SK-N-SH treated with all-trans-retinoic acid at 6 μM for 48 hours (cell line): ENCODE data around the gene TRABD2B.

Experiments
- ATAC-seq: fragments of 200-7000 bp; cut with Tn5 transposase; 3 replicates; pipeline ENCODE4 v1.9.1; 2020; ENCODE audit warnings: mild to moderate bottlenecking, moderate library complexity
- ARNTL ChIP-seq: fragments of 450-650 bp; formaldehyde crosslinking; IDR thresholded peaks from 2 replicates; pipeline ENCODE4 v1.5.0; 2020; ENCODE audit warnings: low read depth, mild to moderate bottlenecking, moderate library complexity, borderline replicate concordance
- BACH2 ChIP-seq: fragments of 250-450 bp; sonication (Bioruptor Pico); IDR thresholded peaks from 2 replicates; pipeline ENCODE4 v1.9.0; 2021; ENCODE audit warnings: mild to moderate bottlenecking, borderline replicate concordance
- CSDC2 ChIP-seq: fragments of 250-450 bp; sonication (Bioruptor Pico); IDR thresholded peaks from 2 replicates; pipeline ENCODE4 v1.5.0; 2020; ENCODE audit warnings: mild to moderate bottlenecking, moderate library complexity
- ESRRG ChIP-seq: fragments of 250-450 bp; sonication (Bioruptor Pico); IDR thresholded peaks from 2 replicates; pipeline ENCODE4 v1.6.1; 2021; ENCODE audit warnings: mild to moderate bottlenecking
- GLIS3 ChIP-seq: fragments of 250-450 bp; sonication (Bioruptor Pico); IDR thresholded peaks from 2 replicates; pipeline ENCODE4 v1.5.0; 2020; ENCODE audit warnings: mild to moderate bottlenecking, moderate library complexity
- ISL1 ChIP-seq: fragments of 250-450 bp; sonication (Bioruptor Pico); IDR thresholded peaks from 2 replicates; pipeline ENCODE4 v2.1.2; 2022; ENCODE audit warnings: mild to moderate bottlenecking, moderate library complexity
- PATZ1 ChIP-seq: fragments of 250-450 bp; sonication (Bioruptor Pico); IDR thresholded peaks from 2 replicates; pipeline ENCODE4 v1.8.0; 2020; ENCODE audit warnings: mild to moderate bottlenecking, moderate library complexity, borderline replicate concordance
- SNAI2 ChIP-seq: fragments of 250-450 bp; sonication (Bioruptor Pico); IDR thresholded peaks from 2 replicates; pipeline ENCODE4 v1.5.0; 2020; ENCODE audit warnings: mild to moderate bottlenecking, moderate library complexity
- TCF4 ChIP-seq: fragments of 250-450 bp; sonication (Bioruptor Pico); IDR thresholded peaks from 2 replicates; pipeline ENCODE4 v1.8.0; 2021; ENCODE audit warnings: mild to moderate bottlenecking, moderate library complexity, borderline replicate concordance
- TOX ChIP-seq: fragments of 250-450 bp; sonication (Bioruptor Pico); IDR thresholded peaks from 2 replicates; pipeline ENCODE4 v1.8.0; 2021; ENCODE audit warnings: mild to moderate bottlenecking, moderate library complexity, borderline replicate concordance
- ZC3H10 ChIP-seq: fragments of 250-450 bp; sonication (Bioruptor Pico); IDR thresholded peaks from 2 replicates; pipeline ENCODE4 v1.5.1; 2021; ENCODE audit warnings: mild to moderate bottlenecking, moderate library complexity
- ZFP3 ChIP-seq: fragments of 250-450 bp; sonication (Bioruptor Pico); IDR thresholded peaks from 2 replicates; pipeline ENCODE4 v1.5.0; 2020; ENCODE audit warnings: mild to moderate bottlenecking, moderate library complexity
- ZFP30 ChIP-seq: fragments of 450-650 bp; formaldehyde crosslinking; IDR thresholded peaks from 2 replicates; pipeline ENCODE4 v1.5.0; 2022; ENCODE audit warnings: mild to moderate bottlenecking, moderate library complexity
- ZNF565 ChIP-seq: fragments of 450-650 bp; formaldehyde crosslinking; conservative IDR thresholded peaks from 2 replicates; pipeline ENCODE4 v1.5.0; 2020; ENCODE audit warnings: low read depth, mild to moderate bottlenecking, moderate library complexity
- ZNF70 ChIP-seq: fragments of 450-650 bp; formaldehyde crosslinking; IDR thresholded peaks from 2 replicates; pipeline ENCODE4 v1.5.0; 2020; ENCODE audit warnings: mild to moderate bottlenecking, moderate library complexity
- ZNF8 ChIP-seq: fragments of 450-650 bp; formaldehyde crosslinking; IDR thresholded peaks from 2 replicates; pipeline ENCODE4 v1.5.0; 2020; ENCODE audit warnings: mild to moderate bottlenecking, moderate library complexity
- TF ChIP-seq, protein P1 (sequence below): fragments of 250-450 bp; sonication (Bioruptor Pico); IDR thresholded peaks from 2 replicates; pipeline ENCODE4 v1.5.0; 2020; ENCODE audit warnings: mild to moderate bottlenecking, moderate library complexity
- TF ChIP-seq, protein P2 (sequence below): fragments of 250-450 bp; sonication (Bioruptor Pico); IDR thresholded peaks from 2 replicates; pipeline ENCODE4 v1.8.0; 2021; ENCODE audit warnings: low read depth, mild to moderate bottlenecking, moderate library complexity, borderline replicate concordance
- TF ChIP-seq, protein P3 (sequence below): fragments of 250-450 bp; sonication (Bioruptor Pico); IDR thresholded peaks from 2 replicates; pipeline ENCODE4 v1.5.1; 2021; ENCODE audit warnings: mild to moderate bottlenecking, moderate library complexity

Gene TRABD2B

DNA sequence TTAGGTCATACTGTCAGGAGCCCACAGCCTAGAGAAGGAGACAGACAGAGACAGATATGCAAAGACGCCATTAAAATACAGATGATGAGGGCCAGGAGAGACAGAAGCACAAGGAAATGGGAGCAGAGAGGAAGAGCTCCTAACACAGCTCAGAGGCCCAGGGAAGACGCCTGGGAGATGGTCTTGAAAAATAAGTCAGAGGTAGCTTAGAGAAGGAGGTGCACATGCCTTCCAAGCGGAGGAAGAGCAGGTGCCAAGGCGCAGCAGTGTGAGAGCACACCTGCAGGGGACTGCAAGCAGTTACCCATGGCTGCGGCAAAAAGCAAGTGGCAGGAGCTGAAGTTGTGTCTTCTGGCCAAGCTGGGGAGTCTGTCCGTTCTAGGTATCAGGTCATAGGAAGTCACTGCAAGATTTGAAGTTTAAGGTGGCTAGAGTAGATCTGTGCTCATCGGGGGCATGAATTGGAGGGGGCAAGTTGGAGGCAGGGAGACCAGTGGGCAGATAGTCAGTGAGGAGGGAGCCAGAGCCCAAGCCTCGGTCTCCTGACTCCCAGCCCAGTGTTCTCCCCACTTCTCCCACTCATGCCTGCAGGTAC, 1.3 kb upstream of the TRABD2B start:
- TF ChIP-seq PATZ1 (CRISPR knock-in tag) (no peak), ZC3H10 (CRISPR knock-in tag) (no peak), ZNF70 (CRISPR knock-in tag) (no peak), CSDC2 (CRISPR knock-in tag) (no peak), ARNTL (no peak), ESRRG (CRISPR knock-in tag) (no peak), TOX (CRISPR knock-in tag) (no peak), TCF4 (CRISPR knock-in tag) (no peak), ZFP3 (no peak)
- TF ChIP-seq, protein P1, sequence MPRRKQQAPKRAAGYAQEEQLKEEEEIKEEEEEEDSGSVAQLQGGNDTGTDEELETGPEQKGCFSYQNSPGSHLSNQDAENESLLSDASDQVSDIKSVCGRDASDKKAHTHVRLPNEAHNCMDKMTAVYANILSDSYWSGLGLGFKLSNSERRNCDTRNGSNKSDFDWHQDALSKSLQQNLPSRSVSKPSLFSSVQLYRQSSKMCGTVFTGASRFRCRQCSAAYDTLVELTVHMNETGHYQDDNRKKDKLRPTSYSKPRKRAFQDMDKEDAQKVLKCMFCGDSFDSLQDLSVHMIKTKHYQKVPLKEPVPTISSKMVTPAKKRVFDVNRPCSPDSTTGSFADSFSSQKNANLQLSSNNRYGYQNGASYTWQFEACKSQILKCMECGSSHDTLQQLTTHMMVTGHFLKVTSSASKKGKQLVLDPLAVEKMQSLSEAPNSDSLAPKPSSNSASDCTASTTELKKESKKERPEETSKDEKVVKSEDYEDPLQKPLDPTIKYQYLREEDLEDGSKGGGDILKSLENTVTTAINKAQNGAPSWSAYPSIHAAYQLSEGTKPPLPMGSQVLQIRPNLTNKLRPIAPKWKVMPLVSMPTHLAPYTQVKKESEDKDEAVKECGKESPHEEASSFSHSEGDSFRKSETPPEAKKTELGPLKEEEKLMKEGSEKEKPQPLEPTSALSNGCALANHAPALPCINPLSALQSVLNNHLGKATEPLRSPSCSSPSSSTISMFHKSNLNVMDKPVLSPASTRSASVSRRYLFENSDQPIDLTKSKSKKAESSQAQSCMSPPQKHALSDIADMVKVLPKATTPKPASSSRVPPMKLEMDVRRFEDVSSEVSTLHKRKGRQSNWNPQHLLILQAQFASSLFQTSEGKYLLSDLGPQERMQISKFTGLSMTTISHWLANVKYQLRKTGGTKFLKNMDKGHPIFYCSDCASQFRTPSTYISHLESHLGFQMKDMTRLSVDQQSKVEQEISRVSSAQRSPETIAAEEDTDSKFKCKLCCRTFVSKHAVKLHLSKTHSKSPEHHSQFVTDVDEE (CRISPR knock-in tag): no peak
- TF ChIP-seq, protein P2, sequence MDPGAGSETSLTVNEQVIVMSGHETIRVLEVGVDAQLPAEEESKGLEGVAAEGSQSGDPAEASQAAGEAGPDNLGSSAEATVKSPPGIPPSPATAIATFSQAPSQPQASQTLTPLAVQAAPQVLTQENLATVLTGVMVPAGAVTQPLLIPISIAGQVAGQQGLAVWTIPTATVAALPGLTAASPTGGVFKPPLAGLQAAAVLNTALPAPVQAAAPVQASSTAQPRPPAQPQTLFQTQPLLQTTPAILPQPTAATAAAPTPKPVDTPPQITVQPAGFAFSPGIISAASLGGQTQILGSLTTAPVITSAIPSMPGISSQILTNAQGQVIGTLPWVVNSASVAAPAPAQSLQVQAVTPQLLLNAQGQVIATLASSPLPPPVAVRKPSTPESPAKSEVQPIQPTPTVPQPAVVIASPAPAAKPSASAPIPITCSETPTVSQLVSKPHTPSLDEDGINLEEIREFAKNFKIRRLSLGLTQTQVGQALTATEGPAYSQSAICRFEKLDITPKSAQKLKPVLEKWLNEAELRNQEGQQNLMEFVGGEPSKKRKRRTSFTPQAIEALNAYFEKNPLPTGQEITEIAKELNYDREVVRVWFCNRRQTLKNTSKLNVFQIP (CRISPR knock-in tag): no peak
- ATAC-seq: no peak

GRCh38 chr1:47996406-47997226, 569 bp downstream of the TRABD2B start:
- TF ChIP-seq ZNF565 (CRISPR knock-in tag): no peak
- no peak for TF ChIP-seq TCF4 (CRISPR knock-in tag)
- no peak for TF ChIP-seq TOX (CRISPR knock-in tag)
- no peak for ATAC-seq

- TF ChIP-seq CSDC2 (CRISPR knock-in tag) (no peak), PATZ1 (CRISPR knock-in tag) (no peak), ZC3H10 (CRISPR knock-in tag) (no peak), SNAI2 (no peak), ESRRG (CRISPR knock-in tag) (no peak), BACH2 (CRISPR knock-in tag) (no peak), TOX (CRISPR knock-in tag) (no peak), GLIS3 (no peak), ZNF8 (CRISPR knock-in tag) (no peak), ZFP30 (CRISPR knock-in tag) (no peak), ISL1 (no peak)
- TF ChIP-seq, protein P3, sequence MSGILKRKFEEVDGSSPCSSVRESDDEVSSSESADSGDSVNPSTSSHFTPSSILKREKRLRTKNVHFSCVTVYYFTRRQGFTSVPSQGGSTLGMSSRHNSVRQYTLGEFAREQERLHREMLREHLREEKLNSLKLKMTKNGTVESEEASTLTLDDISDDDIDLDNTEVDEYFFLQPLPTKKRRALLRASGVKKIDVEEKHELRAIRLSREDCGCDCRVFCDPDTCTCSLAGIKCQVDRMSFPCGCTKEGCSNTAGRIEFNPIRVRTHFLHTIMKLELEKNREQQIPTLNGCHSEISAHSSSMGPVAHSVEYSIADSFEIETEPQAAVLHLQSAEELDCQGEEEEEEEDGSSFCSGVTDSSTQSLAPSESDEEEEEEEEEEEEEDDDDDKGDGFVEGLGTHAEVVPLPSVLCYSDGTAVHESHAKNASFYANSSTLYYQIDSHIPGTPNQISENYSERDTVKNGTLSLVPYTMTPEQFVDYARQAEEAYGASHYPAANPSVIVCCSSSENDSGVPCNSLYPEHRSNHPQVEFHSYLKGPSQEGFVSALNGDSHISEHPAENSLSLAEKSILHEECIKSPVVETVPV: no peak
- TF ChIP-seq, protein P1 (CRISPR knock-in tag): no peak
- no peak for ATAC-seq
Measured at GRCh38 chr1:47996060-47996405, 1.2 kb downstream of the TRABD2B start.
